Stimulated activated CD4-positive, alpha-beta T cell treated with anti-CD3 and anti-CD28 coated beads, TNF-alpha, amount 100 ng/mL, for 4 hours (primary cell): ENCODE measurements around the gene ASAP3.
"Not testable (repeated sequence)": the region's sequence is repeated elsewhere in the genome, so short reads cannot be mapped to it uniquely, and the experiment has no call there.

ENCODE experiments used
- DNase-seq, 3 experiments: peaks; one replicate each; pipeline ENCODE4 v3.0.0-alpha.2; 2020; ENCODE audit warnings: low read depth in 3 of 3

Gene ASAP3

DNA sequence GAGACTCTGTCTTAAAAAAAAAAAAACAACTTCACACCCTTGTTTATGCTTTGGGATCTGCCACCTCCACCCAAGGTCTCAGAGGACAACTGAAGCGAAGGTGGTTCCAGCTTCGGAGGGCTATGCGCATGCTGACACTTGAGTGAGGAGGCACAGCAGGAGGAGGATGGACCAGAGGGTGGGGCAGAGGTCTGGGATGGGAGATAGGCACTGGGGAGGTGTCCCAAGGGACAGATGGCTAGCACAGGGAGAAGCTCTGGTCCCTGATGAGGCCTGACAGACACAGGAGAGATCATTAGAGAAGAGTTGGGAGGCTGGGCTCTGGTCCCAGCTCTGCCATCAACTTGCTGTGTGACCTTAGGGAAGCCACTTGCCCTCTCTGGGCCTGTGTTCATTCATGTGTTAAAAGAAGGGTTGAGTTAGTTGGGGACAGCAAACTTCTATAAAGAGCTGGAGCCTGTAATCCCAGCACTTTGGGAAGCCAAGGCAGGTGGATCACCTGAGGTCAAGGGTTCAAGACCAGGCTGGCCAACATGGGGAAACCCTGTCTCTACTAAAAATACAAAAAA, 30.2 kb upstream of the ASAP3 start:
- no peak for DNase-seq

DNA sequence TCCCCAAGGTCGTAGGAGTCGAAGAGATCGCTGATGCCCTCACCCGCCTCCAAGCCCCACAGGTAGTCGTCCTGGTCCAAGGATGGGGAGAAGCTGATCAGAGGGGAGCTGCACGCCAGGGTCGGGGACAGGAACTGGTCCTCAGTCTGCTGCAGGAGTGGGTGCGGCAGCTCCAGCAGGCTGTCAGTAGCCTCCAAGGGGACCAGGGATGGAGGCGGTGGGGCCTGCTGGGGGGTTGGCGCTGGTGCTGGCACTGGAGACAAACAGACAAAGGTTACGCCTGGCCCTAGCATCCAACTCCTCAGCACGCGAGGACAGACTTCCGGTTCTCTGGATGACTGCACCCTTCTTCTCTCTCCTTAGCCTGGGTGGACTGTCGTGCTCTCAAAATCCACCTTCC, 25.9 kb upstream of the ASAP3 start:
- no peak for DNase-seq

DNA sequence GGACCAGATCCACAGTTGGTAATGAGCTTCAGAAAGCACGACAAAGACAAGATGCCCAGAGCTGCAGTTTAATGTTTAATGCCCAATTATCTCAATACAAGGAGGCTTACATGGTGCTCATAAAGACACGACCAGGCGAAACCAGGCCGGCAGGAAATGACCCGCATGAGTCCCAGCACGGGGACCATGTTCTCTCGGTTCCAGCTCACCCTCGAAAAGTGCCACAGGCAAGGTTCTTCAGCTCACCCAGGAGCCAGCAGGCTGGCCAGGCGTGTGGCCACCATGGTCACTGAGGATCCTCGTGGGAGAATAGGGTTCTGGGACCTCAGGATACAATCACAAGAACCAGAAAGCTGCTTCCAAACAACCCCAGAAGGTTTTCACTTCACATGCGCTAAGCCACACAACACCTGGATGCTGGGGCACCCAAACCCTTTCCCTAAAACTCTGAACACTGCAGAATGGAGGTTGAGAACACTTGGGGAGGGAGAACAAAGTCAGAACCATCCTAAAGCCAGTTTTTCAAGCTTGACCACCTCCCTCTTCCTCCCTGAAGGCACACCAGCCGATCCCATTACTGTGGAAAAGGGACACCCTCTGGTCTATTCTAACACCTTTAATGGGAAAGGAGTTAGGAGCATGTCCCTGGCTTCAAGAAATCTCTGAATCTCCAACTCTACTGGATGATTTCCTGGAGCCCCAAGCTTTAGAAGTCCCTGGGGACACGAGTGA, 22.6 kb upstream of the ASAP3 start:
- DNase-seq: no peak

DNA sequence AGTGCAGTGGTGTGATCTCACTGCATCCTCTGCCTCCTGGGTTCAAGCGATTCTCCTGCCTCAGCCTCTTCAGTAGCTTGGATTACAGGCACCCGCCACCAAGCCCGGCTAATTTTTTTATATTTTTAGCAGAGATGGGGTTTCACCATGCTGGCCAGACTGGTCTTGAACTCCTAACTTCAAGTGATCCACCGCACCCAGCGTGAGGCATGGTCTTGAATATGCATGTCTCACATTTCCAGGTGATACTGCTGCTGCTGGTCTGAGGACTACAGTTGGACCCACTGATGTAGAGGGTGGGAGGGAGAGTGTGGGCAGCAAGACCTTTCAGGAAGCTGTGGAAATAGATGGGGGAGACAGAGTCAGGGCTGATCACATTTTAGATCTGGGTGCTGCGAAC, 21.9 kb upstream of the ASAP3 start:
- no peak for DNase-seq

DNA sequence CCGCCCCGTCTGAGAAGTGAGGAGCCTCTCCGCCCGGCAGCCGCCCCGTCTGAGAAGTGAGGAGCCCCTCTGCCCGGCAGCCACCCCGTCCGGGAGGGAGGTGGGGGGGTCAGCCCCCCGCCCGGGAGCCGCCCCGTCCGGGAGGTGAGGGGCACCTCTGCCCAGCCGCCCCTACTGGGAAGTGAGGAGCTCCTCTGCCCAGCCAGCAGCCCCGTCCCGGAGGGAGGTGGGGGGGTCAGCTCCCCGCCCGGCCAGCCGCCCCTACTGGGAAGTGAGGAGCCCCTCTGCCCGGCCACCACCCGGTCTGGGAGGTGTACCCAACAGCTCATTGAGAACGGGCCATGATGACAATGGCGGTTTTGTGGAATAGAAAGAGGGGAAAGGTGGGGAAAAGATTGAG, 20.2 kb upstream of the ASAP3 start:
- DNase-seq: not testable (repeated sequence)

DNA sequence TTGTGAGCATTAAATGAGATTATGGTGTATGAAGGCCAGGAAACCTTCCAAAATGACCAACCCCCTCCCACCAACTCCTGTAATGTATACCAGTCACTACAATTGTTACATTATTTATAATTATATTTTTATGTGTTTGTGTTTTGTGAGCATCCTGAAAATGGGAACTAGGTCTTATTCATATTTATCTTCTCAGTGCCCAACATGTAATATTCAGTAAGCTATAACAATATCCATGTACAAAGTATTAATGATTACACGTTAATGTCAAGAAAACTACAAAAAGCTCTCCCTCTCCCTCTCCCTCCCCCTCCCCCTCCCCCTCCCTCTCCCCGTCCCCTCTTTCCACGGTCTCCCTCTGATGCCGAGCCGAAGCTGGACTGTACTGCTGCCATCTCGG, 19.0 kb upstream of the ASAP3 start:
- no peak for DNase-seq

DNA sequence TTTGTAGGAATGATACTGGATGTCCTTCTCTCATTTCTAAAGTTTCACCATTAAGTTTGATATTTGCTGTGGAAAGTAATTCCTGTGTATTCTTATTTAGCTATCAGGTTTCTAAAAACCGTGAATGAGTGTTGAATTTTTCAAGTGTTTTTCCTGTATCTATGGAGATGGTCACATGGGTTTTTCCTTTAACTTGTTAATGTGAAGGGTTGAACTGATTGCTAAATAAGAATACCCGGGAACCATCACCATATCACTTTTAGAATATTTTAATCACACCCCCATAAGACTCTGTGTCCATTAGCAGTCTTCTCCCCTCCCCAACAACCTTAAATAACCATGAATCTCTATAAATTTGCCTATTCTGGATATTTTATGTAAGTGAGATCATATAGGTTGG, 16.5 kb upstream of the ASAP3 start:
- DNase-seq: no peak

DNA sequence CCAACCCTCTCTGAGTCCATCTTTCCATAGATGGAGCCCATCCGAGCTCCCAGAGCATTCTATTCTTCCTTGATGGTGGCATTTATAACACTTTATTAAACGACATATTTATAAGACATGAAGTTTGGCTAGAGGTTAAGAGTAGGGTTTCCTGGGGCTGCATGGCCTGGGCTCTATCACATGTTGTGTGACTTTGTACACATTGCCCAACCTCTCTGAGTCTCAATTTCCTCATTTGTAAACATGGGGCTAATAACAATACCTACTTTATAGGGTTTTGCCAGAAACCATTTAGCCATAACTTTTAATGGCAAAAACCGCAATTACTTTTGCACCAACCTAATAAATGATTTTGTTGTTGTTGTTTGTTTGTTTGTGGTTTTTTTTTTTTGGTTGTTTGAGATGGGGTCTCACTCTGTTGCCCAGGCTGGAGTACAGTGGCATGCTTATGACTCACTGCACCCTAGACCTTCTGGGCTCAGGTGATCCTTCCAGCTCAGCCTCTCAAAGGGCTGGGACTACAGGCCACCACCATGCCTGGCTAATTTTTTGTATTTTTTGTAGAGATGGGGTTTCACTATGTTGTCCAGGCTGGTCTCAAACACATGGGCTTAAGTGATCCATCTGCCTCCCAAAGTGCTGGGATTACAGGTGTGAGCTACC, 13.9 kb upstream of the ASAP3 start:
- DNase-seq: no peak

DNA sequence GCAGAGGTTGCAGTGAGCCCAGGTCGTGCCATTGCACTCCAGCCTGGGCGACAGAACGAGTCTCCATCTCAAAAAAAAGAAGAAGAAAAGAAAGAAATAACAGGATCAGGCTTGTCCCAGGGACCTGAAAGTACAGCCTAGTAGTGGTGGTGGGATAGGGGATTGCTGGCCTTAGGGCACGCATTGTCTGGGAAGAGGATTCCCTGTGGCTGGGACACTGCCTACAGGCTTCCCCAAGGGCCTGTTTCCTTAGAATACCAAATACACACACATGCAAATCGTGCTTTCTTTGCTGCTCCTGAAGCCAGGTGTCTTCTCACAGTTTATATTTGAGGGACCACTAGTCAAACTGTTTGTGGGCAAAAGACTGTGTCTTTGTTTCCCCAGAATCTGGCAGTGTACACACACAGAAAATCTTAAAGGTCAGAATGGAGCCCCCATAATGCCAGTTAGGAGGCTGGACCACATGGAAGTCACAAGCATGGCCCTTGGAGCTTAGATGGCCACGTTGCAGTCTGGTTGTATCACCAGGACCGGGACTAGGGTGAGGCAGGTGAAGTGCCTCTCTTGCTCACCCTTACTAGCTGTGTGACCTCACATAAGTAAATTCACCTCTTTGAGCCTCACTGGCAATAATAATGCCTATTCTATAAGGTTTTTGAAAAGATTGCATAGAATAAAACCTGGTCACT, 12.7 kb upstream of the ASAP3 start:
- no peak for DNase-seq

DNA sequence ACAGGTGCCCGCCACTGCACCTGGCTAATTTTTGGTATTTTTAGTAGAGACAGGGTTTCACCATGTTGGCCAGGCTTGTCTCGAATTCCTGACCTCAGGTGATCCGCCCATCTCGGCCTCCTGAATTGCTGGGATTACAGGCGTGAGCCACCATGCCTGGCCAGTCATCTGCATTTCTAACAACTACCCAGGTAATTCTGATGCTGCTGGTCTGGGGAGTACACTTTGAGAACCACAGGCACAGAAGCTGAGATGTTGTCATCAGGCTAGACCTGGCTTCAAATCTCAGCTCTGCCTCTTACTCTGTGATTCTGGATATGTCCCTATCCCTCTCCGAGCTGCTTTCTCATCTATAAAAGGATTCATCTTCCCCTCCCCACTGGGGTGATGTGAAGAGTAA, 10.9 kb upstream of the ASAP3 start:
- DNase-seq: not testable (repeated sequence)

DNA sequence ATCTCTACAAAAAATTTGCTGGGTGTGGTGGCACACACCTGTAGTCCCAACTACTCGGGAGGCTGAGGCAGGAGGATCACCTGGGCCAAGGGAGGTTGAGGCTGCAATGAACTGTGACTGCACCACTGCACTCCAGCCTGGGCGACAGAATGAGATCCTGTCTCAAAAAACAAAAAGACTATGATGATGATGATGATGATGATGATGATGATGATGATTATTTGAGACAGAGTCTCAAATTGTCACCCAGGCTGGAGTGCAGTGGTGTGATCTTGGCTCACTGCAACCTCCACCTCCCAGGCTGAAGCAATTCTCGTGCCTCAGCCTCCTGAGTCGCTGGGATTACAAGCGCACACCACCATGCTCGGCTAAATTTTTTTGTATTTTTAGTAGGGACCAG, 8.8 kb upstream of the ASAP3 start:
- DNase-seq: not testable (repeated sequence)

DNA sequence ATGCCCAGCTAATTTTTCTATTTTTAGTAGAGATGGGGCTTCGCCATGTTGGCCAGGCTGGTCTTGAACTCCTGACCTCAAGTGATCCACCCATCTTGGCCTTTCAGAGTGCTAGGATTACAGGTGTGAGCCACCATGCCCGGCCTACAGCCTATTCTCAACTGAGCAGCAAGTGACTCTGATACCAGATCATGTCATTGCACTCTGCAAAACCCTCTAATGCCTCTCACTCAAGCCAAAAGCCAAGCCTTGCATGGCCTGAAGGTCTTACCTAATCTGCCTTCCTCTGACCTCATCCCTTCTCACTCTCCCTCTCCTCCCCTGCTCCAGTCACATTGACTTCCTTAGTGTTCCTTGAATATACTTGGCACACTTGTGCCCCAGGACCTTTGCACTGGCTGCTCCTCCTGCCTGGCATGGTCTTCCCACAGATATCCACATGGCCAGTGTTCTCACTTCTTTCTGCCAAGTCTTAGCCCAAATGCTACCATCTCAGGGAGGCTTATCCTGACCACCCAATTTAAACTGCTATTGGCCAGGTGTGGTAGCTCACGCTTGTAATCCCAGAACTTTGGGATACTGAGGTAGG, 8.2 kb upstream of the ASAP3 start:
- no peak for DNase-seq

DNA sequence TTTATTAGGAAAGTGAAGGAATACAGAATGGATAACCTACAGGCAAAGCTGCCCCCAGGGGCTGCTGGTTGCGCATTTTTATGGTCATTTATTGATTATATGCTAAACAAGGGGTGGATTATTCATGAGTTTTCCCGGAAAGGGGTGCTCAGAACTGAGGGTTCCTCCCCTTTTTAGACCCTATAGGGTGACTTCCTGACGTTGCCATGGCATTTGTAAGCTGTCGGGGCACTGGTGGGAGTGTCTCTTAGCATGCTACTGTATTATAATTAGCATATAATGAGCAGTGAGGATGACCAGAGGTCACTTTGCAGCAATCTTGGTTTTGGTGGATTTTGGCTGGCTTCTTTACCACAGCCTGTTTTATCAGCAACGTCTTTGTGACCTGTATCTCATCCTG, 5.9 kb upstream of the ASAP3 start:
- no peak for DNase-seq

DNA sequence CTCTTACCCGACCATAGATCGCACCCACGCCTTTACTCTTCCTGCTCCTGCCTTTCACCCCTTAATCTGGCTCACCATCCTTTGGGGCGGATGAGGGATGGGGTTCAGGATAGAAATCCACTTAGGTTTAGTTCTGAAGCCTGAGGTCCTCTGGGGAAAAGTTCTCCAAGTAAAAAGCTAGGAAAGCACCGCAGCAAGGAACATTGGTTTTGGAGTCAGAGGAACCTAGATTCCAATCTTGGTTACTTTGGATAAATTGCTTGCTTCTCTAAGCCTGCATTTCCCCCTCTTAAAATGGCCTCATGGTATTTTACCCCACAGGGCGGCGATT, 988 bp upstream of the ASAP3 start:
- no peak for DNase-seq

DNA sequence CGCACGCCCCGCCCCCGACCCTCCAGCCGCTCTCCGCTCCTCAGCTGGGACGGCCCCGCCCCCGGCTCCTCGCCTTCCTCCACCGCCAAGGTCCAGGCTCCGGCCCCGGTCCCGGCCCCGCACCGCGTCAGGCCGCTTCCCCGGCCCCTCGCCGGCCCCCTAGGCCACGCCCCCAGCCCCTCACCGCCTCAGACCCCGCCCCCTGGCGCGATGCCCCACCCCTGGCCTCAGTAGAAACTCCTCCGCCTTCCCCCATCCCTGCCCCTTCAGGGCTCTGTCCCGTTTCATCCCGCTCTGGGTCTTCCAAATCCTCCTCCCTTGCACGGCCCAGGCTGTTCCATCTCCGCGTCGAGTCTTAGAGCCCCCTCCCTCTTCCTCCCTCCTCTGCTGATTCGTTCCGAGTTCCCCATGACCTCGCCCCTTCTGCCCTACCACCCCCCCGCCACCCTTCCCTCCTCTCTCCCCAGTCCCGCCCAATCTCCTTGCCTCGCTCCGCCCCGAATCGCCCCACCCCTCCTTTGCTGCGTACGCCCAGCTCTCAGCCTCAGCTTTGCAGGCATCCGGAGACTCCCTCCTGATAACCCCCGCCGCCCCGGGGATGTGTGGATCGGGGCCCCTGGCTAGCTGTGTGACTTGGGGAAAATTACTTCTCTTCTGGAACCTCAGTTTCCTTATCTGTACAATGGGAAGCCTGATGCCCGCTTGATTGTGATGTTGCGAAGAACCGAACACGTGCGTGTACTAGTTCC, 448 bp upstream of the ASAP3 start:
- peak; percentile 79 to 87 (median 86) for DNase-seq

DNA sequence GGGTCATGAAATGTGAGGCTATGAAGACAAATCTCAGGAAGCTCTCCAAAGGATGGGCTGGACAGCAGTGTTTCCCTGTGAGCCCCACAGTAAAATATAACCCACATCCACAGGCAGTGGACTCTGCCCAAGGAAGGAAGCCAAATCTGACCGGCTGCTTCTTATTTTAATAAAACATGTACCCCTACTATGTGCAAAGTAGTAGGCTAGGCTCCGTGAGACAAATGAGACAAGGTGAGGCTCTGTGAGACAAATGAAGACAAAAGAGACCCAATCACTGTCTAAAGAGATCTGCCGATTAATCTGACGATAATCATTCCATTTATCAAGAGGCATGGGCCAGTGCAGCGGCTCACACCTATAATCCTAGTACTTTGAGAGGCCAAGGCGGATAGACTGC, 2.1 kb downstream of the ASAP3 start:
- no peak for DNase-seq

DNA sequence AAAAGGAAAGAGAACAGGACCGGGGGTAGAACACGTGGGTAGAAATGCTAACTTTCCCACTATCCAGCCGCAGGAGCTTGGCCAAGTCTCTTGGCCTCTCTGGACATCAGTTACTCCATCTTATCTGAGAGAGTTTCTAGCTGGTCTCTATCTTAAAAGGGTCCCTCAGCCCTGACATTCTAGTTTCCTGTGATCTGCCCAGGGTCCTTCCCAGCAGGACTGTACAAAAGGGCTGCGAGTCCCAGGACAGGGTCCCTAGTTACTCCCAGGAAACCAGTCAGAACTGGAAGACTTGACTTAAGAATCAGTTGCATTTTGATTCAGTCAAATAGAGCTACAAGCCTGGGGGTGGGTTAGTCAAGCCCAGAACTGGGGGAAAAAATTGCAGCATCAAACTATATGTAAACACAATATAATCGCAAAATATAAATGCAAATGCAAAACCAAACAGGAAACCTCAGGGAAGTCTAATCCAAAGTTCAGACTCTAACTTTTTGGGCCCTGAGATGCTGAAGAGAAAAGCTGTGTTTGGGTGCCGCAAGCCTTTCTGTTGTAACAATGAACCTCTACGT, 2.9 kb downstream of the ASAP3 start:
- DNase-seq: no peak

DNA sequence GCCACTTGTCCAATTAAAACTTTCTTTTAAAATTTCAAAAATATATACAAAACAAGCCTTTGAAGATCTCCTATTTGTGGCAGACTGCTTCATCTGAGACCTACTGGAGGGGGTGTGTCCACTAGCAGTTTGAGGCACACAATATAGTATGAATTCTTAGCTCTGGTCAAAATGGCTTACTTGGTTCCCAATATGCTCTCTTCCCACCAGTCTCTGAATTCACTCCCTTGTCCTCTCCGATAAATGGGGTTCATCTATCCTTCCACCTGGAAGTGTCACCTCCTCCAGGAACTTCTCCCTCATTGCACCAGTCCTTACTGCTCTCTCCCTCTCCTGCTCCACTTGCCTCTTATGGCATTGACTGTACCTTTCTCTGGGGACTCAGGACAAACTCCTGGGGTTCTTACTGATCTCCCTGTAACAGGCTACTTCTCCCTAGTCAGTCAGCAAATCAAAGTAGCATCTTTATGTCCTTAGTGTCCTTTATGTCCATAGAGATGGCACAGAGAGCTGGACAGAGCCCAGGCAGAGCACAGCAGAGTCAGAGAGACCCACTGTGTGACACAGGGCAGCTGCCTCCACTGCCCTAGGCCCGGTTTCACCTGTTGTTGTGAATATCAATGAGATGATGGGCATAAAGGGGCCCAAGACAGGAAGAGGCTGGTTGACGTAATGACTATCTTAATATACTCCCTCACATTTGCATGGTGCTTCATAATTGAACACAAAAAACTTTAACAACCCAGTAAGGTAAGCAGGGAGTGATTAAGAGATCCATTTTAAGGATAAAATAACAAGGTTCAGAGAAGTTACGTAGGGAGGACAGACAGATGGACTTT, 3.6 kb downstream of the ASAP3 start:
- no peak for DNase-seq

DNA sequence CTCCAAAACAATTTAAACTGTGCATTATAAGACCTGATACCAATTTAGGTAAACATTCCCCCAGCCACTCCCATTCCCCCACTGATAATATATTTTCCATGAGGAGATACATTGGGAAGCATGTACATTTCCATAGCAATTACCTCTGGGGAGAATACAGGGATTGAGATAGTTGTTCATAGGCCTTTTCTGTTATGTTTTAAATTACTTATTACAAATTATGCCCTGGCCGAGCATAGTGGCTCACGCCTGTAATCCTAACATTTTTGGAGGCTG, 4.4 kb downstream of the ASAP3 start:
- no peak for DNase-seq

DNA sequence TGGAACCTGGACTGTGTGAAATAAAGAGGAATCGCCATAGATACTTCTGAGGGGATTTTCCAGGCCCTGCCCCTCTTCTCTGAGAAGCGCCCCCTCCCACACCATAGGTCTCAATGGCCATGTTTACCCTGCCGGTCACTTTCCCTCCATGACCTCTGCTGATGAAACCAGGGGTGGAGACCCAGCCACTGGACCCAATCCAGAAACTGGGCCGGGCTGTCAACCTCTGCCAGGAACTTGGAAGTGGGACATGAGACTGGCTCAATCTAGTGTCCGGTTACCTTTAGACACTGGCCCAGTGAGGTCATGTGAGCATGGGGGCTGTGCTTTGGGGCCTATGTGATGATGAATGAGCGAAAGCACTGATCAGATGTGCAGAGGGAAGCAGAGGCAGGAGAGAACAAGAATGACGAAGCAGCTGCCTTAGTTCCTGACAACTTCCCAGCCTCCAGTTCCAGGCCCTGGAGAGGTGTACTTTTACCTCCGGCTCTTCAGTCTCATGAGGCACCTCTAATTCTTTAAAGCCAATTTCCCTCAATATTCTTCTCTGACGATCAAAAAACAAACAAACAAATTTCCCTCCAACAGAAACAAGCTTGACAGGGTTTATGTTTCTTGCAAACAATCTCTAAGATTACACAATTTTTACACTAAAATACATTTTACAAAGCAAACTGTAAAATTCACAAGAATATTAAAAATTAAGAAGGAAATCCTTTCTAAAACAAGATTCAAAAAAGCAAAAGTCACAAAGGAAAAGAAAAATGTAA, 4.9 kb downstream of the ASAP3 start:
- no peak for DNase-seq
